ENCODE results near the gene FAM181A.

Gene FAM181A

GRCh38 chr14:93903342-93904184 is 23.6 kb upstream of the FAM181A start:
- peak; percentile 3 for DNase-seq

- DNase-seq, result no peak
These were observed 21.5 kb upstream of the FAM181A start for GRCh38 chr14:93905623-93906022.

GRCh38 chr14:93906341-93907329 is 20.5 kb upstream of the FAM181A start:
- peak; percentile 54 for DNase-seq

- DNase-seq, result no peak
These were observed 17.6 kb upstream of the FAM181A start for GRCh38 chr14:93909429-93910128.

- no peak for DNase-seq
These were observed 15.0 kb upstream of the FAM181A start for GRCh38 chr14:93911975-93912615.

- DNase-seq, result no peak
These were observed 14.4 kb upstream of the FAM181A start for GRCh38 chr14:93912782-93913181.

GRCh38 chr14:93914278-93914677 is 12.9 kb upstream of the FAM181A start:
- no peak for DNase-seq

- no peak for DNase-seq
These were observed 12.0 kb upstream of the FAM181A start for GRCh38 chr14:93915070-93915705.

GRCh38 chr14:93915800-93916199 is 11.3 kb upstream of the FAM181A start:
- DNase-seq, result no peak

- no peak for DNase-seq
These were observed 10.6 kb upstream of the FAM181A start for GRCh38 chr14:93916498-93916897.

- no peak for DNase-seq
These were observed 10.0 kb upstream of the FAM181A start for GRCh38 chr14:93917141-93917540.

GRCh38 chr14:93921001-93921806 is 5.9 kb upstream of the FAM181A start:
- no peak for DNase-seq

GRCh38 chr14:93923626-93924025 is 3.5 kb upstream of the FAM181A start:
- DNase-seq, result no peak

GRCh38 chr14:93924592-93925355 is 2.4 kb upstream of the FAM181A start:
- DNase-seq, result no peak

- DNase-seq, result no peak
These were observed 1.7 kb upstream of the FAM181A start for GRCh38 chr14:93925374-93925895.

GRCh38 chr14:93926245-93926872 is 785 bp upstream of the FAM181A start:
- DNase-seq, result no peak

GRCh38 chr14:93927800-93928145 is 629 bp downstream of the FAM181A start:
- no peak for DNase-seq

- DNase-seq, result no peak
These were observed 1.3 kb downstream of the FAM181A start for GRCh38 chr14:93928184-93929047.

All from fibroblast of skin of back (primary cell).